Measurements from ENCODE around the gene L3MBTL4.
"Not testable (repeated sequence)": the region's sequence is repeated elsewhere in the genome, so short reads cannot be mapped to it uniquely, and the experiment has no call there.

L3MBTL4 gene

GRCh38 chr18:6396847-6397246 lies 17.9 kb downstream of the L3MBTL4 start:
- FAIRE-seq (no peak), DNase-seq (ENCODE audit: insufficient read length, low spot score) (no peak)
- no peak for TF ChIP-seq CTCF (IDR thresholded peaks at IDR 0.05; ENCODE audit: insufficient read depth, missing control alignments)

- TF ChIP-seq CTCF (IDR thresholded peaks at IDR 0.05; ENCODE audit: insufficient read depth, missing control alignments): no peak
- no peak for FAIRE-seq
- no peak for DNase-seq (ENCODE audit: insufficient read length, low spot score)
Measured at GRCh38 chr18:6396276-6396675, 18.4 kb downstream of the L3MBTL4 start.

GRCh38 chr18:6389005-6389404 lies 25.7 kb downstream of the L3MBTL4 start:
- DNase-seq (ENCODE audit: insufficient read length, low spot score): no peak
- TF ChIP-seq CTCF (IDR thresholded peaks at IDR 0.05; ENCODE audit: insufficient read depth, missing control alignments): no peak
- FAIRE-seq: no peak

GRCh38 chr18:6382963-6383362 lies 31.7 kb downstream of the L3MBTL4 start:
- FAIRE-seq: no peak
- TF ChIP-seq CTCF (IDR thresholded peaks at IDR 0.05; ENCODE audit: insufficient read depth, missing control alignments): no peak
- DNase-seq (ENCODE audit: insufficient read length, low spot score): no peak

- not testable (repeated sequence) for DNase-seq (ENCODE audit: insufficient read length, low spot score); FAIRE-seq
Measured at GRCh38 chr18:6377473-6377872, 37.2 kb downstream of the L3MBTL4 start.

GRCh38 chr18:6376433-6377229 lies 38.1 kb downstream of the L3MBTL4 start:
- FAIRE-seq (no peak), DNase-seq (ENCODE audit: insufficient read length, low spot score) (no peak)
- no peak for TF ChIP-seq CTCF (IDR thresholded peaks at IDR 0.05; ENCODE audit: insufficient read depth, missing control alignments)

GRCh38 chr18:6374935-6375529 lies 39.7 kb downstream of the L3MBTL4 start:
- DNase-seq (ENCODE audit: insufficient read length, low spot score) (no peak), FAIRE-seq (no peak)

More at GRCh38 chr18:6374935-6375529, 39.7 kb downstream of the L3MBTL4 start:
- no peak for TF ChIP-seq CTCF (IDR thresholded peaks at IDR 0.05; ENCODE audit: insufficient read depth, missing control alignments)
